KOPT-K1 (cell line): Measurements from ENCODE around the gene TES.
"Not testable (repeated sequence)": the region's sequence is repeated elsewhere in the genome, so short reads cannot be mapped to it uniquely, and the experiment has no call there.

ENCODE experiments used
- H3K27ac ChIP-seq: fragments of 200-600 bp; sonication (generic); 2 replicates; pipeline ENCODE4 v1.5.1; 2016; ENCODE audit warnings: antibody characterized with exemption, mild to moderate bottlenecking, low read depth, low read length; ENCODE audit not compliant: poor library complexity, severe bottlenecking
- H3K36me3 ChIP-seq: fragments of 200-600 bp; sonication (generic); 2 replicates; pipeline ENCODE4 v1.5.1; 2017; ENCODE audit warnings: antibody characterized with exemption, mild to moderate bottlenecking, low read length, moderate library complexity; ENCODE audit not compliant: insufficient read depth
- H3K9me3 ChIP-seq: fragments of 200-600 bp; sonication (generic); 2 replicates; pipeline ENCODE4 v1.5.1; 2017; ENCODE audit warnings: antibody characterized with exemption, low read length, mild to moderate bottlenecking; ENCODE audit not compliant: insufficient read depth, poor library complexity, severe bottlenecking

TES gene, protein sequence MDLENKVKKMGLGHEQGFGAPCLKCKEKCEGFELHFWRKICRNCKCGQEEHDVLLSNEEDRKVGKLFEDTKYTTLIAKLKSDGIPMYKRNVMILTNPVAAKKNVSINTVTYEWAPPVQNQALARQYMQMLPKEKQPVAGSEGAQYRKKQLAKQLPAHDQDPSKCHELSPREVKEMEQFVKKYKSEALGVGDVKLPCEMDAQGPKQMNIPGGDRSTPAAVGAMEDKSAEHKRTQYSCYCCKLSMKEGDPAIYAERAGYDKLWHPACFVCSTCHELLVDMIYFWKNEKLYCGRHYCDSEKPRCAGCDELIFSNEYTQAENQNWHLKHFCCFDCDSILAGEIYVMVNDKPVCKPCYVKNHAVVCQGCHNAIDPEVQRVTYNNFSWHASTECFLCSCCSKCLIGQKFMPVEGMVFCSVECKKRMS

DNA sequence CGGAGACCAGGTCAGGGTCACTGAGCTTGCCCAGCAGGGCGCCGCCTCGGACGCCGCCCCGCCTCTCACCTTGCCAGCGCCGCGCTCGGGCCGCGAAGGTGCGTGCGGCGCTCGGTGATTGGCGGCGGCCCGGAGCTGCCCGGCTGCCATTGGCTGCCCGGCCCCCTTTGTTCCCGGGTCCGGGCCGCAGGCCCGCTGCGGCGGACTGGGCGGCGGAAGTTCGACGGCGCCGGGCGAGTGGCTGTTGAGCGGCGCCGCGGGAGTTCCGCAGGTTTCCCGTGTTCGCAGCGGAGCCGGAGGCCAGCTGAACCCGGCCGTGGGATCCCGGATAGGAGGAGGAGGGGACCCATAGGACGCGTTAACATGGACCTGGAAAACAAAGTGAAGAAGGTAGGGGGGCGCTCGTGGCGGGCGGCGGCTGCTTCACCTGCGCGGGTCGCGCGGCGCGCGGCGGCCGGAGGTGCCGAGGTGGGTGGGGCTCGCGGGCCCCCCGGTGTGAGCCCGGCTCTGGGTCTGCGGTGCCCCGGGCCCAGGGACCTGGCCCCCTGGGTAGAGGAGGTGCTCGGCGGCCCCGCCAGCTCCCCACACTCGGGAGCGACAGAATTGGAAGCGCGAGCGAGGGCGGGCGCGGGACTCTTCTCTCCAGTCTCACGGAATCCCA, at the start of gene TES:
TES (plus strand) TSS at position 195 of the 661 bp plus-strand sequence; CDS start at position 364, 169 bp downstream.
- H3K27ac ChIP-seq, result no peak within 1 kb of the TSS
- H3K36me3 ChIP-seq, result no peaks in the 10 kb centered on the region

DNA sequence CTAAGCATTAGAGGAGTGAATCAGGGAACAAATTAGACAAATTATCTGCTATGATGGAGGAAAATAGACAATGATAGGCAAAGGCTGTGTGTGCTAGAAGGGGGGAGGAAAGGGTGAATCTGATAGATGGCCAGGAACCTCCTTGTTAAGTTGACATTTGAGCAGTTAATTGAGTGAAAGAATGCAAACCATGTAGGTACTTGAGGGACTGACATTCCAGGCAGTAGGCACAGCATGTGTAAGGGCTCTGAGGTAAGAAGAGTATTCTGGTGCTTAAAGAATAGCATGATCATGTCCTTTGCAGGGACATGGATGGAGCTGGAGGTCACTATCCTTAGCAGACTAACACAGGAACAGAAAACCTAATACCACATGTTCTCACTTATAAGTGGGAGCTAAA, 48.6 kb upstream of the TES start:
- no peaks in the 10 kb centered on the region for H3K9me3 ChIP-seq
- H3K27ac ChIP-seq, result peak overlapping the region; percentile 100
- H3K36me3 ChIP-seq, result 0 out of 2 replicates have a peak, but pooled peaks cover 4% of the 10 kb centered on the region

More for the DNA sequence above, at the start of gene TES:
- H3K9me3 ChIP-seq, result peaks cover 23% of the 10 kb centered on the region

DNA sequence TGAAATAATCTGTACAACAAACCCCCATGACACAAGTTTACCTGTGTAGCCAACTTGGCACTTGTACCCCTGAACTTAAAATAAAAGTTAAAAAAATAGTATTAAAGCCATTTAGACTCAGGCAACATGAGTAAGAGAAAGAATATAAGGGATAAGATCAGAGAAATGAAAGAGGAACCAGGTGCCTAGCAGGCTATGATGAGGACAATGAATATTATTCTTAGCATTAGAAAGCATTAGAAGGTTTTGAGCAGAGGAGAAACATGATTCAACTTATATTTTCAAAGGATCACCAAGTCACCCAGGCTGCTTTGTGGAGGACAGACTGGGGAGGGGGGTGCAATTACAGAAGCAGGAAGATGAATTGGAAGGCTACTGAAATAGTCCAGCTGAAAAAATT, 48.1 kb upstream of the TES start:
- peak overlapping the region; percentile 100 for H3K27ac ChIP-seq
- H3K9me3 ChIP-seq, result no peaks in the 10 kb centered on the region
- no peaks in the 10 kb centered on the region for H3K36me3 ChIP-seq

DNA sequence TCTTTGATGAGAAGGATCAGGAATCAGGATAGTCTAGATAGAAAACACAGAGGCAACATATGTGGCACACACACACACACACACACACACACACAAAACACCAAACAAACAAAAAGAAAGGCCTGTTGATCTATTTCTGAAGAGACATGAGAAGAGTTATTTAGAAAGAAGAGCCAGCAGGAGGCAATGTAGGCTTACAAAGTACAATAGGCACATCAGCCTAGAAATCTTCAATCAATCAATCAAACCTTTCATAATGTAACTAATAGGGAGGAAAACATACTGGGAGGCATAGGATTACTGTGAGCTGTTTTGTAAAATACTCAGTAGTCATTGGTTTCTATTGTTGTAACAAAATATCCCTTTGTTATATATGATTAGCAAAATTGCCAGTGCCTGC, 47.3 kb upstream of the TES start:
- H3K9me3 ChIP-seq, result no peaks in the 10 kb centered on the region
- H3K27ac ChIP-seq, result peak overlapping the region; percentile 100
- H3K36me3 ChIP-seq, result no peaks in the 10 kb centered on the region

DNA sequence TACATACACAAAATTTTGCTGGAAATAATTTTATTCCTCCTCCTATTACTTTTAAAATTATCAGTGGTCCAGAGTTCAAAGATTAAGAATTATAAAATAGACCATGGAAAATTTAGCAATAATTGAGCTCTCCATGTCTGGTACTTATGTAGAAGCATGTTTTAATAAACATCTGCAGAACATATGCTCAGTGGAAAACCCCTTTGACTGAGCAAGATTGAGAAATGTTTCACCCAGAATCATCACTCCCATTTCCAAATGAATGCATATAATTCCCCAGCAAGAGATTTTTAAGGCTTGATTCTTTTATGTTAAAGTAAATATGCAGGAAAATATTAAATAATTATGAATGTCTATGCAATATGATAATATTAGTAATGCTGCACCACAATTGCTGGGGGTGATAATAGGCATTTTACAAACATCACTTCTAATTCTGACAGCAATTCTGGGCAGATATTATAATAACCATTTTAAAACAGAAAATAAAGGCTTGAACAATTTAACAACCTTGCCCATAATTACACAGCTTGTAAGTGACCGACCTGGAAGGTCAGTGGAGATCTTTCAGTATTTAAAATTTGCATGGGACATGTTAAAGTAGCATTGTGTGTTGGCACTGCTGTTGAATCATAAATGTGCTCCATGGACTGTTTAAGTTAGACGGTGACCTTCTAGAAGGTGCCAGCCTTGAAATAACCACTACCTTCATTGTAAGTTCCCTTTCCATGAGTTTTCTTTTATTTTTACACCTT, 45.6 kb upstream of the TES start:
- Histone ChIP-seq H3K27ac (peak overlapping the region; percentile 100), H3K36me3 (no peaks in the 10 kb centered on the region), H3K9me3 (no peaks in the 10 kb centered on the region)

DNA sequence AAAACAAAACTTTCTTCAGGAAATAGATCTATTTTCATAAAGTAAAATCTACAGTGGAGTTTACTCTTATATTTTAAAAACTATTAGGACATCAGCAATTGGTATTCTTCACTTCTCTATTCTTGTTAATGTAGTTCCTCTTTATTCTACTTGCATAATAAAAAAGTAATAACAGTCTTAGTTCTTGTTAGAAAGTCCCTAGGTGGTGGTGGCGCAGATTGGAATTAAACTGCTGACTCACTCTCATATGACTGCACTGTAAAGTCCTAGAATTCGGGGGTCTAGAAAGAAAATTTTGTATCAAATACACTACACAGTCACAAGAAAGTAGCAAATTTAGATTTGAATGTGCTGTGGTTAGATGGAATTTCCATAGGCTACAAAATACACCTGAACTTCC, 44.6 kb upstream of the TES start:
- no peaks in the 10 kb centered on the region for H3K36me3 ChIP-seq
- H3K27ac ChIP-seq, result peak overlapping the region; percentile 100
- no peaks in the 10 kb centered on the region for H3K9me3 ChIP-seq

DNA sequence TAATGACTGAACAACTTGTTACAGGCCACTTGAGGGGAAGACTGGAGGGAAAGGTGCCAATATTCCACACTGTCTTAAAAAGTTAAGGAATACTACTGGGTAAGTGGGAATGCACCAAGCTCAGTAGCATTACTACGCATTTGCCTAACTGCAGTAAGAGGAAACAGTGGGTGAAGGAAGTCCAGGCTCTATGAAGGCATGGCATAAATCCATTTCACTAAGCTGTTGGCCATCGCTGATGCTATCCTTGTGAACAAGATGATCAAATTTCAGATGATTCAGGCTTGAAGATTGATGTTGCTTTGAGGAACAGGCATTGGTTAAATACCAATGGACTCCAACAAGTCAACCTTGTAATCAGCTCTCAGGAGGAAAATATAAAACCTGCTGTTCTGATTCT, 44.2 kb upstream of the TES start:
- Histone ChIP-seq H3K27ac (peak overlapping the region; percentile 100), H3K36me3 (no peaks in the 10 kb centered on the region), H3K9me3 (no peaks in the 10 kb centered on the region)

DNA sequence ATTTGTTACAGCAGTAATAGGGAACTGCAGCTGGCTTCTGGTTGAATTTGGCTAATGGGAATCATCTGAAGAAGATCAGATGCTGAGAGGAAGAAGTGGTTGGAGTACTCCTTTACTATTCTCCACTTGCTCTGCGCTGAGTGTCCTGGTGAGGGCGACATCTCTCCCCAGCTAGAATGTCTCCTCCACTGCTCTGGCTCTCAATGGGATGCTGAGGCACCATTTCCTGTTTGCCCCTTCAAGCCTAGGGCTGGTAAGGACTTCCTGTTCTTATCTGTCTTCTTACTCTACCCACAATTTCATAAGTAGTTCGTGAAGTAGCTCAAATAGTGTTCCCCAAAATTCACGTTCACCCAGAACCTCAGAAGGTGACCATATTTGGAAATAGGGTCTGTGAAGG, 43.2 kb upstream of the TES start:
- no peaks in the 10 kb centered on the region for H3K9me3 ChIP-seq
- H3K27ac ChIP-seq, result peak overlapping the region; percentile 100
- H3K36me3 ChIP-seq, result no peaks in the 10 kb centered on the region

DNA sequence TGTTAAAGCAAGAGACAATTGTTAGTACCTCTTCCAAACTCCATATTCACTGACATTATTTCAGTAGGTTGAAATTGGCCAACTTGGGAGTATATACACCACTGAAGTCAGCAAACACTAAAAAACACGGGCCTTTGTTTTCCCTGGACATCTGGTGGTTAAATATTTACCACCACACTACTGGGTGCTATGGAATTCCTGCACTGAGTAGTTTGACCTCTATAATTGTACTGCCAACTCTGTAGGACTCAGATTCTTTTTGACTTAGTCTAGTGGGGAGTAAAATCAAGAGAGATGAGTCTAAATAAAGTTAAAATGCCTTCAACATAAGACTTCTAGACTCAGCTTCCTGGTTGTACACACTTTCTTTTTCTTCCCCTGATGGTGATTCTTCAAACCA, 41.3 kb upstream of the TES start:
- Histone ChIP-seq H3K36me3 (no peaks in the 10 kb centered on the region), H3K9me3 (no peaks in the 10 kb centered on the region), H3K27ac (peak overlapping the region; percentile 11)

DNA sequence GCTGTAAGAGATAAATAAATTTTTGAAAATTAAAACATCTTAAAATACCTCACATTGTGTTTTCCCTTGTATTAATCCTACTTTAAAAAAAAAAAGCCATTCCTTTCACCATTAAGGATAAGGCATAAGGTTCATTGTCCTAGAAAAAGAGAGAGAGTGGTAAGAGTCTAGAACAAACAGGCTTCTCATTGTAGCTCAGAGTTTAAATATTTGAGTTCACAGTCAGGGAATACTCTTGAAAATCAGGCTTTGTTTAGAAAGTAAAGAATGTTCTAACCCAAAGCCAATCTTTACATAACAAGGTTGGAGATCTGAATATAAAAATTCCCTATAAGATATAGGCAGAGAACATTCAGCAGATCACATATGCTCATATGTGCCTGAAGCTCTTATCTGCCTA, 40.2 kb upstream of the TES start:
- peaks cover 3% of the 10 kb centered on the region for H3K9me3 ChIP-seq
- H3K27ac ChIP-seq, result no peak overlapping the region
- no peaks in the 10 kb centered on the region for H3K36me3 ChIP-seq

DNA sequence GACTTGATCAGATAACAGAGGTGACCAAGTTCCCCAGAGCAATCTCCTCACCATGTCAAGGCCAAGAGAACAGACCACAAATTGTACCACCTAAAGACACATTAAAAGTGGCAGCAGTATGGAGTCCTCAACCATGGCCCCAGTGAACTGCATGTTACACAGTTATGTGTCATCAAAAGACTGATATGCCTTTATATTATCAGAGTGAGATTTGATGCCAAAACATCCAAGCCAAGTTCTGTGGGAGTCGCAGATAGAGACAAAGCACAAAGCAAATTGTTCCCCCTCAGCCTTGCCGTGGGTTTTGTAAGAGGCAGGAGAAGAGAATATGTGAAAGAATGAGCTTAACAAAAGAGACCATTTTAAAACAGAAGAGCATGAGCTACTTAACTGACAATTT, 39.2 kb upstream of the TES start:
- no peaks in the 10 kb centered on the region for H3K36me3 ChIP-seq
- peaks cover 9% of the 10 kb centered on the region for H3K9me3 ChIP-seq
- no peak overlapping the region for H3K27ac ChIP-seq

DNA sequence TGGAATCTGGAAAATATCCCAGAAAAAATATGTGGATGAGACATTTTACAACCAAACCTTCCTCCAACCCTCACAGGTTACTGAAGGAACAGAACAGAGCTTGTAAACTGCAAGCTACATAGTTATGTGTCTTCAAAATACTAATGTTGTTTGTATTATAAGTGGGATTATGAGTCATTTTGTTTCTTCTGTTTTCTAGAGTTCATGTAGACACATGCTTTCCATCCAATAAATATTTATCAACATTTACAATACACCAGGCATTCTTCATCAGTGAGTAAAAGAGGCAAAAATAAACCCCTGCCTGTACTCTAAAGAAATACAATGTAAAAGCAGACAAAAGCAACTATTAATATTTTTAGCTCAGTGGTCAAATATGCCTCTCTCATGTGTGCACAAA, 38.0 kb upstream of the TES start:
- Histone ChIP-seq H3K36me3 (no peaks in the 10 kb centered on the region), H3K27ac (no peak overlapping the region), H3K9me3 (peaks cover 9% of the 10 kb centered on the region)

DNA sequence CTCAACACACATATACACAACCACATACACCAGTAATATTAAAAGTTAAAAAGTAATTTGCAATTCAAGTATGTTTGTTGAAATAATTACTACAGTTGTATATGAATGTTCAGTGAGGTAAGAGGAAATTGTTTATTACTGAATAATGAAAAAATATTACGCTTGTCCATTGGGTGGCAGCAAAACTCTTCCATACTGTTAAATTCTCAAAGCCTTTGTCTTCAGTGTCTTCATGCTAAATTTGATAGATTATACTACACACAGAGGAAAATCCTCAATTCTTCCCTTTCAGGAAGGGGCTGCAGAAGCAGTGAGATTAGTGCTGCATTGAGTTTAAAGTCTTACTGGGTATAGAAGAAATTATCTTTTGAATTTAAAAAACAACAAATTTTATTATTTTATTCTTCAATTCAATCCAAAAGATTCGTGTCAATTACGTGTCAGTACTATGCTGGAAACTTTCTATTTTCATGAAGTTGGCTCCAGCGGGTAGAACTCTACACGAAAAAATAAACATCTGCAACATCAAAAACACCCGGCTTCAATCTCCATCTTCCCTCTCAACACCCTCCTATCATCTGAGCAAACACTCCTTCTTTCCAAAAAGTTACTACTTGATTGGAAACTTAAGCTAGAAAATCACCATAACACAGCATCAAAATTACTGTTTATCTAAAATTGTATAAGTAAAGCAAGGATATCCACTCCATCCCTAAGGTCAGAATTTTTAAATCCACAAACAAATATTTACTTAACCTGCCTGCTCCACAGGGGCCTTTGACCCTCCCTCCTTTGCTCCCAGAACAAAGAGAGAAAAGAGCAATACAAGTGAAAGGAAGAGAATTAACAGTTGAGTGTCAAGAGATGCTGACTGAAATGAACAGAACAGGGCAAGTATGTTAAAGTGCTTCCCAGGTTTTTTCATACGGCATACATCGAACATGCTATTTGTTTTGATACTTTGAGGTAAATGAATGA, 37.0 kb upstream of the TES start:
- Histone ChIP-seq H3K9me3 (peaks cover 9% of the 10 kb centered on the region), H3K27ac (no peak overlapping the region), H3K36me3 (no peaks in the 10 kb centered on the region)

DNA sequence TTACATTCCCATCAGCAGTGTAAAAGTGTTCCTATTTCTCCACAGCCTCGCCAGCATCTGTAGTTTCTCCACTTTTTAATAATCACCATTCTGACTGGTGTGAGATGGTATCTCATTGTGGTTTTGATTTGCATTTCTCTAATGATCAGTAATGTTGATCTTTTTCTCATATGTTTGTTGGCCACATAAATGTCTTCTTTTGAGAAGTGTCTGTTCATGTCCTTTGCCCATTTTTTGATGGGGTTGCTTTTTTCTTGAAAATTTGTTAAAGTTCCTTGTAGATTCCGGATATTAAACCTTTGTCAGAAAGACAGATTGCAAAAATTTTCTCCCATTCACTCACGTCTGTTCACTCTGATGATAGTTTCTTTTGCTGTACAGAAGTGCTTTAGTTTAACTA, 35.2 kb upstream of the TES start:
- not testable (repeated sequence) for H3K27ac ChIP-seq, H3K9me3 ChIP-seq, H3K36me3 ChIP-seq
